HCT116 (cell line): ENCODE results near the gene NPR1. TPM values are rescaled to one million over a fixed set of nuclear protein-coding genes. Genes with fewer than 3 reads are reported as not detected.

Source experiments
- ATAC-seq: fragments of 200-7000 bp; cut with Tn5 transposase; 2 replicates; pipeline ENCODE4 v1.9.1; 2020; ENCODE audit warnings: mild to moderate bottlenecking, moderate library complexity
- BruUV-seq: library from RNA; stranded (reverse); fragments of 400-500 nt; replicated peaks from 2 replicates; lab custom pipeline; 2021; lab: Mats Ljungman, UMichigan
- CTCF ChIA-PET: fragments of 300-600 bp; sonication (Branson Sonifier 250); formaldehyde crosslinking; loops from one replicate; lab custom pipeline; 2021; ENCODE audit warnings: antibody characterized with exemption; lab: Charles Lee
- POLR2A ChIA-PET: fragments of 300-600, 350-600 bp; sonication (Branson Sonifier 250); formaldehyde crosslinking; loops from one replicate; lab custom pipeline; 2021; ENCODE audit warnings: antibody characterized with exemption; lab: Charles Lee
- RAD21 ChIA-PET, 2 experiments: fragments of 300-600 bp; sonication (Branson Sonifier 250); formaldehyde crosslinking; loops; one replicate each; lab custom pipeline; 2023; ENCODE audit warnings: low total read pairs in 2 of 2; ENCODE audit not compliant: uncharacterized antibody in 2 of 2, unreplicated experiment in 2 of 2, low non-redundant PET in 1 of 2; lab: Charles Lee
- DNase-seq: peaks from one replicate; pipeline ENCODE4 v3.0.0-alpha.2; 2010; ENCODE audit warnings: low read depth, low spot score
- H2AFZ ChIP-seq: fragments of 200-600 bp; shearing (Covaris generic), sonication (generic); 2 replicates; pipeline ENCODE4 v1.6.1; 2017; ENCODE audit warnings: low read depth, mixed run types, mixed read lengths, antibody characterized with exemption, low read length; ENCODE audit not compliant: poor library complexity, severe bottlenecking
- H3K27ac ChIP-seq: 2 replicates; pipeline ENCODE4 v1.5.1; 2012; ENCODE audit warnings: low read depth, low read length
- H3K27me3 ChIP-seq: fragments of 200-600 bp; sonication (generic); 2 replicates; pipeline ENCODE4 v1.6.1; 2016; ENCODE audit warnings: mixed run types, low read length, mixed read lengths; ENCODE audit not compliant: insufficient read depth
- H3K36me3 ChIP-seq, 2 experiments: fragments of 200-500 bp in 1 of 2; fragments of 200-600 bp in 1 of 2; sonication (Bioruptor generic) in 1 of 2; sonication (generic) in 1 of 2; 2 replicates each; pipeline versions ENCODE4 v1.5.1 to v1.6.1; 2014 to 2016; ENCODE audit warnings: low read length in 2 of 2, inconsistent platforms in 1 of 2, mixed read lengths in 1 of 2, mixed run types in 1 of 2; ENCODE audit not compliant: insufficient read depth in 2 of 2, control insufficient read depth in 1 of 2
- H3K4me1 ChIP-seq, 2 experiments: fragments of 200-600 bp in 1 of 2; sonication (generic) in 1 of 2; 2 replicates each; pipeline versions ENCODE4 v1.5.1 to v1.6.1; 2012 to 2017; ENCODE audit warnings: low read length in 2 of 2, inconsistent platforms in 1 of 2, mild to moderate bottlenecking in 1 of 2, mixed read lengths in 1 of 2, mixed run types in 1 of 2, moderate library complexity in 1 of 2; ENCODE audit not compliant: insufficient read depth in 2 of 2, control insufficient read depth in 1 of 2
- H3K4me2 ChIP-seq: fragments of 200-600 bp; sonication (generic); 2 replicates; pipeline ENCODE4 v1.6.1; 2017; ENCODE audit warnings: mixed run types, low read length, mixed read lengths
- H3K4me3 ChIP-seq, 2 experiments: fragments of 200-600 bp in 1 of 2; sonication (generic) in 1 of 2; replicated peaks in 1 of 2; 2 replicates each; pipeline ENCODE4 v1.5.1; 2011 to 2016; ENCODE audit warnings: low read length in 2 of 2, control low read depth in 1 of 2, low read depth in 1 of 2, mild to moderate bottlenecking in 1 of 2, mixed read lengths in 1 of 2, mixed run types in 1 of 2
- H3K79me2 ChIP-seq: fragments of 200-600 bp; sonication (generic); 2 replicates; pipeline ENCODE4 v1.6.1; 2017; ENCODE audit warnings: mild to moderate bottlenecking, mixed run types, low read length, moderate library complexity, mixed read lengths; ENCODE audit not compliant: insufficient read depth
- H3K9ac ChIP-seq: fragments of 200-600 bp; sonication (generic); 2 replicates; pipeline ENCODE4 v1.6.1; 2016; ENCODE audit warnings: low read length, mixed read lengths
- H3K9me2 ChIP-seq: fragments of 200-600 bp; sonication (generic), shearing (Covaris generic); 2 replicates; pipeline ENCODE4 v1.6.1; 2017; ENCODE audit warnings: mixed run types, mild to moderate bottlenecking, moderate library complexity; ENCODE audit not compliant: insufficient read depth
- H3K9me3 ChIP-seq, 2 experiments: fragments of 200-500 bp in 1 of 2; fragments of 200-600 bp in 1 of 2; sonication (Bioruptor generic) in 1 of 2; sonication (generic) in 1 of 2; 2 replicates each; pipeline ENCODE4 v1.6.1; 2014 to 2017; ENCODE audit warnings: low read length in 2 of 2, mixed read lengths in 2 of 2, inconsistent platforms in 1 of 2, low read depth in 1 of 2, mild to moderate bottlenecking in 1 of 2, mixed run types in 1 of 2, moderate library complexity in 1 of 2; ENCODE audit not compliant: control insufficient read depth in 1 of 2, insufficient read depth in 1 of 2
- H4K20me1 ChIP-seq: fragments of 200-600 bp; sonication (generic), shearing (Covaris generic); 2 replicates; pipeline ENCODE4 v1.6.1; 2017; ENCODE audit warnings: mixed run types, mild to moderate bottlenecking, moderate library complexity; ENCODE audit not compliant: insufficient read depth
- CEBPB ChIP-seq: IDR thresholded peaks from 2 replicates; pipeline ENCODE4 v1.6.1; 2012; ENCODE audit warnings: low read depth
- EGR1 ChIP-seq: IDR thresholded peaks from 2 replicates; pipeline ENCODE4 v1.6.1; 2012; ENCODE audit warnings: low read depth
- EZH2 ChIP-seq: fragments of 200-600 bp; sonication (generic); IDR thresholded peaks from 2 replicates; pipeline ENCODE4 v1.6.1; 2017; ENCODE audit warnings: antibody characterized with exemption, mixed run types
- EZH2phosphoT487 ChIP-seq: fragments of 200-600 bp; IDR thresholded peaks from 2 replicates; pipeline ENCODE4 v1.6.1; 2018; ENCODE audit warnings: antibody characterized with exemption, borderline replicate concordance
- FOSL1 ChIP-seq: IDR thresholded peaks from 2 replicates; pipeline ENCODE4 v1.6.1; 2012; ENCODE audit warnings: low read depth
- JUND ChIP-seq: IDR thresholded peaks from 2 replicates; pipeline ENCODE4 v1.6.1; 2012
- POLR2A ChIP-seq: IDR thresholded peaks from 2 replicates; pipeline ENCODE4 v1.7.0; 2011; ENCODE audit warnings: borderline replicate concordance; ENCODE audit not compliant: insufficient read depth, insufficient read length; ENCODE audit errors: extremely low read depth
- RAD21 ChIP-seq: IDR thresholded peaks from 2 replicates; pipeline ENCODE4 v1.6.1; 2012; ENCODE audit warnings: low read depth, mild to moderate bottlenecking
- SIN3A ChIP-seq: IDR thresholded peaks from 2 replicates; pipeline ENCODE4 v1.6.1; 2012; ENCODE audit warnings: low read depth
- SP1 ChIP-seq: IDR thresholded peaks from 2 replicates; pipeline ENCODE4 v1.6.1; 2012; ENCODE audit warnings: low read depth
- SRF ChIP-seq: IDR thresholded peaks from 2 replicates; pipeline ENCODE4 v1.6.1; 2012; ENCODE audit warnings: low read depth
- TCF7L2 ChIP-seq: IDR thresholded peaks from 2 replicates; pipeline ENCODE4 v1.7.0; 2011; ENCODE audit warnings: borderline replicate concordance, inconsistent platforms; ENCODE audit not compliant: insufficient read depth, insufficient read length; ENCODE audit errors: extremely low read depth
- YY1 ChIP-seq: IDR thresholded peaks from 2 replicates; pipeline ENCODE4 v1.6.1; 2011; ENCODE audit warnings: low read length, low read depth, moderate library complexity, mild to moderate bottlenecking; ENCODE audit not compliant: insufficient replicate concordance; ENCODE audit errors: extremely low read depth
- intact Hi-C: fragments of 100-400 bp; cut with micrococcal nuclease; formaldehyde crosslinking; loops from 2 replicates; pipeline ENCODE4 v1.10.0; 2022
- total RNA-seq: library from RNA; stranded (reverse); gene quantifications from one replicate; pipeline ENCODE4 v1.2.1, GENCODE V29; 2021; ENCODE audit not compliant: unreplicated experiment
- TF ChIP-seq, protein P1 (sequence below): IDR thresholded peaks from 2 replicates; pipeline ENCODE4 v1.6.1; 2012; ENCODE audit warnings: low read depth
- TF ChIP-seq, protein P2 (sequence below): IDR thresholded peaks from 2 replicates; pipeline ENCODE4 v1.6.1; 2012

The NPR1 gene
- total RNA-seq, 1 experiment from 2014 or later: 0.07 TPM

DNA sequence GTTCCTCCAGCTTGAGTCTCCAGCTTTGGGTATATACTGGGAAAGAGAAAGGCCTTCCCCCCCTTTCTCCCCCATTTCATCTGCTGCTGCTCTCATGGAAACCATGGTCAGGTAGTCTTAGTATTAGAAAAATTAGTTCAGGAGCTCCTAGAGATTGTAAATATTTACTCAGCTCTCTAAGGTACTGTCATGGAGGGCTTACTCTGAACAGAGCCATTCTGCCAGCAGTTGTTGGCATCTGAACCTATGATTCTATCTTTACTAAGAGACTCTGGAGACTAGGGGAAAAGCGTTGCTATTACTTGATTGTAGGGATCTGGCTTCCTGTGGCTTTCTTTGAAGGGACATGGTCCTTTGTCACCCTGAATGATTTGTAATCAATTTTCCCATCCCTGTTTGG is 55.5 kb downstream of the NPR1 start:
- H2AFZ ChIP-seq: no peak overlapping the region
- no peaks in the 10 kb centered on the region for H3K9me2 ChIP-seq
- no peak overlapping the region for H3K27ac ChIP-seq
- H4K20me1 ChIP-seq: no peaks in the 10 kb centered on the region
- H3K4me3 ChIP-seq: no peak overlapping the region
- H3K4me1 ChIP-seq: peaks cover 0 to 23% of the 10 kb centered on the region in 2 experiments; a peak in 3 of 4 replicates
- no peak for DNase-seq
- no peaks in the 10 kb centered on the region for H3K9me3 ChIP-seq
- ChIA-PET RAD21 (no interaction called here), CTCF (no interaction called here)
- H3K4me2 ChIP-seq: no peak overlapping the region
- no TSS peak for BruUV-seq
- TF ChIP-seq TCF7L2 (no peak), CEBPB (no peak), RAD21 (no peak)
- TF ChIP-seq, all 23 proteins: peak for 0
- no peak for ATAC-seq
- H3K27me3 ChIP-seq: no peaks in the 10 kb centered on the region
- 0 out of 4 replicates have a peak, but pooled peaks cover 0 to 2% of the 10 kb centered on the region in 2 experiments for H3K36me3 ChIP-seq
- intact Hi-C loops: no loop called here
- H3K79me2 ChIP-seq: peaks cover 12% of the 10 kb centered on the region; the same call in 1 of the 2 replicates
- POLR2A ChIA-PET: no interaction called here
- no peak overlapping the region for H3K9ac ChIP-seq

DNA sequence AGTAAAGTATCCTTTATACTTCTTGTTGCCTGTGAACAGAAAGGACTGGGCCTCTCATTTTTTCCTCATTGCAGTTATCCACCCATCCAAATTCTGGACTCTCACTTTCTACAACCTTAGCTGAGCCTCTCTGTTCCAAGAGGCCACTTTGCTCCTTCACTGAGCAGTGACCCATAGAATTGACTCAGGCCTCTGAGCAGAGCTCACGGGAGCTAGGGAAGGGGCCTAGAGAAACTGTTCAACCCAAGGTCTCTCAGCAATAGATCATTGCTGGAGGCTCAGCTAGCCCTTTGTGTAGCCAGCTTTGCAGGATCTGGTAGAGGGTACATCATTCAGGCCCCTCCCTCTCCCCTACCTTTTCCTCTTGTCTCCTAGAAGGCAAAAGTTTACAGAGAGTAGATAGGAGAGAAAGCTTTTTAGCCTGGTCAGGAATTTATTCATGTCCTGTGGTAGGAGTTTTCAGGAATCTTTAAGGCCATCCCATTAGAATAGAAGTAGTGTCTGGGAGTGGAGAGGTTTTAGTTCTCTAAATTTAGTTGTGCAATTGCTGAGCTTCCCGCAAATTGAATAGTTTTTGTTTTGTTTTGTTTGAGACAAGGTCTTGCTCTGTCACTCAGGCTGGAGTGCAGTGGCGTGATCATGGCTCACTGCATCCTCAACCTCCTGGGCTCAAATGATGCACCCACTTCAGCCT is 56.1 kb downstream of the NPR1 start:
- ATAC-seq (no peak), DNase-seq (no peak)
- Histone ChIP-seq H3K27me3 (no peaks in the 10 kb centered on the region), H3K4me1 (peaks cover 0 to 19% of the 10 kb centered on the region in 2 experiments; a peak in 2 of 4 replicates), H3K4me2 (no peak overlapping the region), H3K9ac (no peak overlapping the region), H3K4me3 (no peak overlapping the region), H3K27ac (no peak overlapping the region), H3K9me3 (no peaks in the 10 kb centered on the region), H2AFZ (no peak overlapping the region), H3K79me2 (peaks cover 7% of the 10 kb centered on the region; the same call in 1 of the 2 replicates), H3K36me3 (0 out of 4 replicates have a peak, but pooled peaks cover 0 to 2% of the 10 kb centered on the region in 2 experiments), H3K9me2 (no peaks in the 10 kb centered on the region), H4K20me1 (no peaks in the 10 kb centered on the region)
- ChIA-PET RAD21 (no interaction called here), CTCF (no interaction called here), POLR2A (no interaction called here)
- intact Hi-C loops: no loop called here
- TF ChIP-seq RAD21: no peak
- TF ChIP-seq YY1: no peak
- no peak for TF ChIP-seq EZH2
- TF ChIP-seq SIN3A: no peak
- no peak for TF ChIP-seq SRF
- TF ChIP-seq SP1: no peak
- TF ChIP-seq, protein P1, sequence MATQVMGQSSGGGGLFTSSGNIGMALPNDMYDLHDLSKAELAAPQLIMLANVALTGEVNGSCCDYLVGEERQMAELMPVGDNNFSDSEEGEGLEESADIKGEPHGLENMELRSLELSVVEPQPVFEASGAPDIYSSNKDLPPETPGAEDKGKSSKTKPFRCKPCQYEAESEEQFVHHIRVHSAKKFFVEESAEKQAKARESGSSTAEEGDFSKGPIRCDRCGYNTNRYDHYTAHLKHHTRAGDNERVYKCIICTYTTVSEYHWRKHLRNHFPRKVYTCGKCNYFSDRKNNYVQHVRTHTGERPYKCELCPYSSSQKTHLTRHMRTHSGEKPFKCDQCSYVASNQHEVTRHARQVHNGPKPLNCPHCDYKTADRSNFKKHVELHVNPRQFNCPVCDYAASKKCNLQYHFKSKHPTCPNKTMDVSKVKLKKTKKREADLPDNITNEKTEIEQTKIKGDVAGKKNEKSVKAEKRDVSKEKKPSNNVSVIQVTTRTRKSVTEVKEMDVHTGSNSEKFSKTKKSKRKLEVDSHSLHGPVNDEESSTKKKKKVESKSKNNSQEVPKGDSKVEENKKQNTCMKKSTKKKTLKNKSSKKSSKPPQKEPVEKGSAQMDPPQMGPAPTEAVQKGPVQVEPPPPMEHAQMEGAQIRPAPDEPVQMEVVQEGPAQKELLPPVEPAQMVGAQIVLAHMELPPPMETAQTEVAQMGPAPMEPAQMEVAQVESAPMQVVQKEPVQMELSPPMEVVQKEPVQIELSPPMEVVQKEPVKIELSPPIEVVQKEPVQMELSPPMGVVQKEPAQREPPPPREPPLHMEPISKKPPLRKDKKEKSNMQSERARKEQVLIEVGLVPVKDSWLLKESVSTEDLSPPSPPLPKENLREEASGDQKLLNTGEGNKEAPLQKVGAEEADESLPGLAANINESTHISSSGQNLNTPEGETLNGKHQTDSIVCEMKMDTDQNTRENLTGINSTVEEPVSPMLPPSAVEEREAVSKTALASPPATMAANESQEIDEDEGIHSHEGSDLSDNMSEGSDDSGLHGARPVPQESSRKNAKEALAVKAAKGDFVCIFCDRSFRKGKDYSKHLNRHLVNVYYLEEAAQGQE: no peak
- TF ChIP-seq EZH2phosphoT487: no peak
- no peak for TF ChIP-seq FOSL1
- TF ChIP-seq TCF7L2: no peak
- no peak for TF ChIP-seq EGR1
- TF ChIP-seq, protein P2, sequence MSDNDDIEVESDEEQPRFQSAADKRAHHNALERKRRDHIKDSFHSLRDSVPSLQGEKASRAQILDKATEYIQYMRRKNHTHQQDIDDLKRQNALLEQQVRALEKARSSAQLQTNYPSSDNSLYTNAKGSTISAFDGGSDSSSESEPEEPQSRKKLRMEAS: no peak
- no peak for TF ChIP-seq JUND
- TF ChIP-seq POLR2A: no peak
- BruUV-seq: no TSS peak
